ENCODE data around the gene DCP2. TPM values are rescaled to one million over a fixed set of nuclear protein-coding genes. Genes with fewer than 3 reads are reported as not detected.

The DCP2 gene
- total and polyA plus RNA-seq, 10 of the 15 experiments (the other 5 are each of a cell fraction or from before 2014, with no cell fraction given) = 23.4 to 81.6 (median 47.4) TPM

DNA sequence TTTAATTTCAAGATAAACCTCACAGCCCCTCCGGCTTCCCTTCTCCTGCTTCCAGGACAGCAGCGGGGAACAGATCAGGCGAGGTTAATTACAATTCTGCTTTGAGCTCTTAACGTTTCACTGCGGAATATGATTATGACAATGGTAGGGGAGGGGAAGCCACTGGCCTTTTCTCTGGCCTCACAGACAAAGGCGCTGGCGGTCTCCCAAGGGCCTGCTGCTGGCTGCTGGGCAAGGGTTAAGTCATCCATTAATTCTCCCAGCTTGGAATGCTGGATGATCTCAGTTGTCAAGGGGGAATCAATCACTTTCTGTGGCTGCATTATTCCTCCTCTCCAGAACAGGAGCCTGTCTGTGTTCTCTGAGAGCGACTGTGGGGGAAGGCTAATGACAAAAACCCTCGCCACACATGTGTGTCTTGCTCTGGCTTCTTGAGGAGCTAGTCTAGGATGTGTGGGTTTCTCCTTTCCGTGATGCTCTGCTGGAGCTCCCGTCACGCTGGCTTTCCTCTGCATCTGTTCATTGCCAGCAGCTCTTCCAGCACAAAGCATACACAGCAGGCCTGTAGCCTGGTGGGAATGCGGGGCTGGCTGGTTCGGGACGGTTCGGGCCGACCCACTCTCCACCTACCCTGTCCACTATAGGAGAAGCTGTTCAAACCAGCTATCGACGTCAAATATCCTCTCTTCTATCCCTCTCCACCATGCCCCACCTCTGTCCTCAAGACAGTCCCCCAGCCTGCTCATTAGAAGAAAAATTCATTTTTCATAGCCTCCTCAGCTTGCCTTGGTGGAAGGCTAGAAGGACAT is 82.8 kb downstream of the DCP2 start:
- H3K4me2 ChIP-seq (ENCODE audit: control insufficient read depth, insufficient read depth) = no peak overlapping the region
- H3K4me3 ChIP-seq = no peak overlapping the region
- ChIA-PET POLR2A (no interaction called here), SMC1A (ENCODE audit: uncharacterized antibody, unreplicated experiment) (interaction anchor here (0.6 kb wide), 1 partner anchor 112 kb away, joined by 3 read pairs; no protein-coding TSS in a partner anchor), RAD21 (ENCODE audit: unreplicated experiment) (no interaction called here), CTCF (interaction anchor here (1.0 kb wide), 1 partner anchor 63 kb away, joined by 4 read pairs; no protein-coding TSS in a partner anchor)
- no peaks in the 10 kb centered on the region; a peak in 2 of 4 replicates for H3K27me3 ChIP-seq (replicated peaks in 1 of 2; ENCODE audit: control insufficient read depth in 2 of 2, insufficient read depth in 2 of 2, low read length in 1 of 2)
- in situ Hi-C loops (cut with MboI) (no loop called here), intact Hi-C loops (cut with micrococcal nuclease; ENCODE audit: unreplicated experiment) (no loop called here)
- no peaks in the 10 kb centered on the region for H4K20me1 ChIP-seq (ENCODE audit: control insufficient read depth, insufficient read depth)
- H3K4me1 ChIP-seq (ENCODE audit: control insufficient read depth, insufficient read depth, low read length) = peaks cover 8% of the 10 kb centered on the region; the same call in 1 of the 2 replicates
- FAIRE-seq (no peak), DNase-seq (ENCODE audit: low read depth, low spot score) (no peak), ATAC-seq (no peak)
- 57% methylated on average over 19 of the region's 19 CpGs for WGBS (ENCODE audit: insufficient coverage, insufficient replicate concordance, low lambda C conversion rate, missing lambda C conversion rate)
- H3K27ac ChIP-seq (ENCODE audit: control insufficient read depth, insufficient read depth) = no peak overlapping the region
- no peaks in the 10 kb centered on the region for H3K79me2 ChIP-seq (ENCODE audit: control insufficient read depth, insufficient read depth, low read length)
- no peak overlapping the region for H2AFZ ChIP-seq (ENCODE audit: control insufficient read depth, low read depth, low read length)
- no TSS peak for BruUV-seq (replicated peaks)
- no peak overlapping the region for H3K9ac ChIP-seq (ENCODE audit: control insufficient read depth, insufficient read depth, low read length)
- H3K9me3 ChIP-seq (replicated peaks; ENCODE audit: control insufficient read depth, insufficient read depth, low read length) = no peaks in the 10 kb centered on the region
- no peaks in the 10 kb centered on the region for H3K36me3 ChIP-seq (ENCODE audit: control insufficient read depth in 2 of 2, insufficient read depth in 2 of 2, low read length in 1 of 2)
- TF ChIP-seq, protein P1, sequence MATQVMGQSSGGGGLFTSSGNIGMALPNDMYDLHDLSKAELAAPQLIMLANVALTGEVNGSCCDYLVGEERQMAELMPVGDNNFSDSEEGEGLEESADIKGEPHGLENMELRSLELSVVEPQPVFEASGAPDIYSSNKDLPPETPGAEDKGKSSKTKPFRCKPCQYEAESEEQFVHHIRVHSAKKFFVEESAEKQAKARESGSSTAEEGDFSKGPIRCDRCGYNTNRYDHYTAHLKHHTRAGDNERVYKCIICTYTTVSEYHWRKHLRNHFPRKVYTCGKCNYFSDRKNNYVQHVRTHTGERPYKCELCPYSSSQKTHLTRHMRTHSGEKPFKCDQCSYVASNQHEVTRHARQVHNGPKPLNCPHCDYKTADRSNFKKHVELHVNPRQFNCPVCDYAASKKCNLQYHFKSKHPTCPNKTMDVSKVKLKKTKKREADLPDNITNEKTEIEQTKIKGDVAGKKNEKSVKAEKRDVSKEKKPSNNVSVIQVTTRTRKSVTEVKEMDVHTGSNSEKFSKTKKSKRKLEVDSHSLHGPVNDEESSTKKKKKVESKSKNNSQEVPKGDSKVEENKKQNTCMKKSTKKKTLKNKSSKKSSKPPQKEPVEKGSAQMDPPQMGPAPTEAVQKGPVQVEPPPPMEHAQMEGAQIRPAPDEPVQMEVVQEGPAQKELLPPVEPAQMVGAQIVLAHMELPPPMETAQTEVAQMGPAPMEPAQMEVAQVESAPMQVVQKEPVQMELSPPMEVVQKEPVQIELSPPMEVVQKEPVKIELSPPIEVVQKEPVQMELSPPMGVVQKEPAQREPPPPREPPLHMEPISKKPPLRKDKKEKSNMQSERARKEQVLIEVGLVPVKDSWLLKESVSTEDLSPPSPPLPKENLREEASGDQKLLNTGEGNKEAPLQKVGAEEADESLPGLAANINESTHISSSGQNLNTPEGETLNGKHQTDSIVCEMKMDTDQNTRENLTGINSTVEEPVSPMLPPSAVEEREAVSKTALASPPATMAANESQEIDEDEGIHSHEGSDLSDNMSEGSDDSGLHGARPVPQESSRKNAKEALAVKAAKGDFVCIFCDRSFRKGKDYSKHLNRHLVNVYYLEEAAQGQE (IDR thresholded peaks at IDR 0.05; ENCODE audit: low read depth, low read length) = no peak
- TF ChIP-seq SMC3 (IDR thresholded peaks at IDR 0.05; ENCODE audit: borderline replicate concordance, low read length) (no peak), NFIC (IDR thresholded peaks at IDR 0.05; ENCODE audit: low read depth, low read length) (no peak), ASH2L (IDR thresholded peaks at IDR 0.05; ENCODE audit: borderline replicate concordance, low read depth) (no peak), EED (IDR thresholded peaks at IDR 0.05; ENCODE audit: low read depth) (no peak), ZBED1 (IDR thresholded peaks at IDR 0.05; ENCODE audit: borderline replicate concordance) (no peak), ZNF274 (IDR thresholded peaks at IDR 0.05; ENCODE audit: insufficient read depth, insufficient read length) (no peak), BRCA1 (IDR thresholded peaks at IDR 0.05; ENCODE audit: low read depth, low read length) (no peak), JUNB (IDR thresholded peaks at IDR 0.05) (no peak)
- TF ChIP-seq, protein P2, sequence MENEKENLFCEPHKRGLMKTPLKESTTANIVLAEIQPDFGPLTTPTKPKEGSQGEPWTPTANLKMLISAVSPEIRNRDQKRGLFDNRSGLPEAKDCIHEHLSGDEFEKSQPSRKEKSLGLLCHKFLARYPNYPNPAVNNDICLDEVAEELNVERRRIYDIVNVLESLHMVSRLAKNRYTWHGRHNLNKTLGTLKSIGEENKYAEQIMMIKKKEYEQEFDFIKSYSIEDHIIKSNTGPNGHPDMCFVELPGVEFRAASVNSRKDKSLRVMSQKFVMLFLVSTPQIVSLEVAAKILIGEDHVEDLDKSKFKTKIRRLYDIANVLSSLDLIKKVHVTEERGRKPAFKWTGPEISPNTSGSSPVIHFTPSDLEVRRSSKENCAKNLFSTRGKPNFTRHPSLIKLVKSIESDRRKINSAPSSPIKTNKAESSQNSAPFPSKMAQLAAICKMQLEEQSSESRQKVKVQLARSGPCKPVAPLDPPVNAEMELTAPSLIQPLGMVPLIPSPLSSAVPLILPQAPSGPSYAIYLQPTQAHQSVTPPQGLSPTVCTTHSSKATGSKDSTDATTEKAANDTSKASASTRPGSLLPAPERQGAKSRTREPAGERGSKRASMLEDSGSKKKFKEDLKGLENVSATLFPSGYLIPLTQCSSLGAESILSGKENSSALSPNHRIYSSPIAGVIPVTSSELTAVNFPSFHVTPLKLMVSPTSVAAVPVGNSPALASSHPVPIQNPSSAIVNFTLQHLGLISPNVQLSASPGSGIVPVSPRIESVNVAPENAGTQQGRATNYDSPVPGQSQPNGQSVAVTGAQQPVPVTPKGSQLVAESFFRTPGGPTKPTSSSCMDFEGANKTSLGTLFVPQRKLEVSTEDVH (IDR thresholded peaks at IDR 0.05; ENCODE audit: low read depth, partially characterized antibody) = no peak
- TF ChIP-seq, protein P3, sequence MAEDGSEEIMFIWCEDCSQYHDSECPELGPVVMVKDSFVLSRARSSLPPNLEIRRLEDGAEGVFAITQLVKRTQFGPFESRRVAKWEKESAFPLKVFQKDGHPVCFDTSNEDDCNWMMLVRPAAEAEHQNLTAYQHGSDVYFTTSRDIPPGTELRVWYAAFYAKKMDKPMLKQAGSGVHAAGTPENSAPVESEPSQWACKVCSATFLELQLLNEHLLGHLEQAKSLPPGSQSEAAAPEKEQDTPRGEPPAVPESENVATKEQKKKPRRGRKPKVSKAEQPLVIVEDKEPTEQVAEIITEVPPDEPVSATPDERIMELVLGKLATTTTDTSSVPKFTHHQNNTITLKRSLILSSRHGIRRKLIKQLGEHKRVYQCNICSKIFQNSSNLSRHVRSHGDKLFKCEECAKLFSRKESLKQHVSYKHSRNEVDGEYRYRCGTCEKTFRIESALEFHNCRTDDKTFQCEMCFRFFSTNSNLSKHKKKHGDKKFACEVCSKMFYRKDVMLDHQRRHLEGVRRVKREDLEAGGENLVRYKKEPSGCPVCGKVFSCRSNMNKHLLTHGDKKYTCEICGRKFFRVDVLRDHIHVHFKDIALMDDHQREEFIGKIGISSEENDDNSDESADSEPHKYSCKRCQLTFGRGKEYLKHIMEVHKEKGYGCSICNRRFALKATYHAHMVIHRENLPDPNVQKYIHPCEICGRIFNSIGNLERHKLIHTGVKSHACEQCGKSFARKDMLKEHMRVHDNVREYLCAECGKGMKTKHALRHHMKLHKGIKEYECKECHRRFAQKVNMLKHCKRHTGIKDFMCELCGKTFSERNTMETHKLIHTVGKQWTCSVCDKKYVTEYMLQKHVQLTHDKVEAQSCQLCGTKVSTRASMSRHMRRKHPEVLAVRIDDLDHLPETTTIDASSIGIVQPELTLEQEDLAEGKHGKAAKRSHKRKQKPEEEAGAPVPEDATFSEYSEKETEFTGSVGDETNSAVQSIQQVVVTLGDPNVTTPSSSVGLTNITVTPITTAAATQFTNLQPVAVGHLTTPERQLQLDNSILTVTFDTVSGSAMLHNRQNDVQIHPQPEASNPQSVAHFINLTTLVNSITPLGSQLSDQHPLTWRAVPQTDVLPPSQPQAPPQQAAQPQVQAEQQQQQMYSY (CRISPR knock-in tag; IDR thresholded peaks at IDR 0.05) = no peak
- TF ChIP-seq, protein P4, sequence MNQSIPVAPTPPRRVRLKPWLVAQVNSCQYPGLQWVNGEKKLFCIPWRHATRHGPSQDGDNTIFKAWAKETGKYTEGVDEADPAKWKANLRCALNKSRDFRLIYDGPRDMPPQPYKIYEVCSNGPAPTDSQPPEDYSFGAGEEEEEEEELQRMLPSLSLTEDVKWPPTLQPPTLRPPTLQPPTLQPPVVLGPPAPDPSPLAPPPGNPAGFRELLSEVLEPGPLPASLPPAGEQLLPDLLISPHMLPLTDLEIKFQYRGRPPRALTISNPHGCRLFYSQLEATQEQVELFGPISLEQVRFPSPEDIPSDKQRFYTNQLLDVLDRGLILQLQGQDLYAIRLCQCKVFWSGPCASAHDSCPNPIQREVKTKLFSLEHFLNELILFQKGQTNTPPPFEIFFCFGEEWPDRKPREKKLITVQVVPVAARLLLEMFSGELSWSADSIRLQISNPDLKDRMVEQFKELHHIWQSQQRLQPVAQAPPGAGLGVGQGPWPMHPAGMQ (IDR thresholded peaks at IDR 0.05; ENCODE audit: borderline replicate concordance) = no peak
